Muscle layer of duodenum (tissue), 2 donors: ENCODE results near the gene SCAP.
"Not testable (repeated sequence)": the region's sequence is repeated elsewhere in the genome, so short reads cannot be mapped to it uniquely, and the experiment has no call there.

ENCODE experiments used
- H3K27ac ChIP-seq: one replicate; pipeline ENCODE4 v1.7.0; 2013; ENCODE audit warnings: mild to moderate bottlenecking, low read length
- H3K27me3 ChIP-seq: one replicate; pipeline ENCODE4 v1.7.0; 2013; ENCODE audit warnings: low read depth, mild to moderate bottlenecking, control low read depth, low read length
- H3K36me3 ChIP-seq, 2 donors: one replicate each; pipeline ENCODE4 v1.7.0; 2013; ENCODE audit warnings: low read length in 2 of 2, control low read depth in 1 of 2, mild to moderate bottlenecking in 1 of 2; ENCODE audit not compliant: insufficient read depth in 2 of 2, control insufficient read depth in 1 of 2
- H3K4me1 ChIP-seq, 2 donors: one replicate each; pipeline ENCODE4 v1.7.0; 2013; ENCODE audit warnings: low read length in 2 of 2, mild to moderate bottlenecking in 2 of 2, control low read depth in 1 of 2, moderate library complexity in 1 of 2; ENCODE audit not compliant: insufficient read depth in 2 of 2, control insufficient read depth in 1 of 2
- H3K4me3 ChIP-seq, 2 donors: one replicate each; pipeline ENCODE4 v1.7.0; 2013; ENCODE audit warnings: low read length in 2 of 2, low read depth in 1 of 2, mild to moderate bottlenecking in 1 of 2
- H3K9me3 ChIP-seq, 2 donors: one replicate each; pipeline ENCODE4 v1.7.0; 2013; ENCODE audit warnings: low read length in 2 of 2, control low read depth in 1 of 2, mild to moderate bottlenecking in 1 of 2; ENCODE audit not compliant: control insufficient read depth in 1 of 2
- donor health status: healthy.

The SCAP gene

GRCh38 chr3:47504113-47504512 is 28.4 kb upstream of the SCAP start:
- Histone ChIP-seq H3K27me3 (no peaks in the 10 kb centered on the region), H3K36me3 (peaks cover 27 to 45% of the 10 kb centered on the region in 2 donors), H3K27ac (no peak overlapping the region), H3K9me3 (no peaks in the 10 kb centered on the region), H3K4me1 (no peaks in the 10 kb centered on the region), H3K4me3 (no peak overlapping the region)

- H3K36me3 ChIP-seq: peaks cover 27 to 54% of the 10 kb centered on the region in 2 donors
- no peaks in the 10 kb centered on the region for H3K9me3 ChIP-seq
- no peaks in the 10 kb centered on the region for H3K4me1 ChIP-seq
- H3K27me3 ChIP-seq: no peaks in the 10 kb centered on the region
- no peak overlapping the region for H3K4me3 ChIP-seq
- H3K27ac ChIP-seq: no peak overlapping the region
These were observed 27.3 kb upstream of the SCAP start for GRCh38 chr3:47503033-47503432.

GRCh38 chr3:47496892-47497291 is 21.2 kb upstream of the SCAP start:
- H3K9me3 ChIP-seq: no peaks in the 10 kb centered on the region
- no peak overlapping the region for H3K27ac ChIP-seq
- H3K36me3 ChIP-seq: peaks cover 17 to 58% of the 10 kb centered on the region in 2 donors
- H3K4me1 ChIP-seq: no peaks in the 10 kb centered on the region
- no peaks in the 10 kb centered on the region for H3K27me3 ChIP-seq
- H3K4me3 ChIP-seq: no peak overlapping the region

GRCh38 chr3:47495886-47496285 is 20.1 kb upstream of the SCAP start:
- H3K9me3 ChIP-seq: no peaks in the 10 kb centered on the region
- no peaks in the 10 kb centered on the region for H3K4me1 ChIP-seq
- H3K36me3 ChIP-seq: peaks cover 9 to 49% of the 10 kb centered on the region in 2 donors
- H3K27ac ChIP-seq: no peak overlapping the region
- H3K4me3 ChIP-seq: no peak overlapping the region
- no peaks in the 10 kb centered on the region for H3K27me3 ChIP-seq

- Histone ChIP-seq H3K27ac (no peak overlapping the region), H3K27me3 (no peaks in the 10 kb centered on the region), H3K9me3 (no peaks in the 10 kb centered on the region), H3K4me1 (no peaks in the 10 kb centered on the region), H3K36me3 (peaks cover 9 to 42% of the 10 kb centered on the region in 2 donors), H3K4me3 (no peak overlapping the region)
These were observed 19.4 kb upstream of the SCAP start for GRCh38 chr3:47495111-47495510.

- no peak overlapping the region for H3K27ac ChIP-seq
- no peaks in the 10 kb centered on the region for H3K9me3 ChIP-seq
- H3K4me3 ChIP-seq: no peak overlapping the region
- H3K4me1 ChIP-seq: no peaks in the 10 kb centered on the region
- no peaks in the 10 kb centered on the region for H3K27me3 ChIP-seq
- H3K36me3 ChIP-seq: peaks cover 9 to 21% of the 10 kb centered on the region in 2 donors
These were observed 16.0 kb upstream of the SCAP start for GRCh38 chr3:47491777-47492176.

GRCh38 chr3:47491186-47491585 is 15.4 kb upstream of the SCAP start:
- Histone ChIP-seq H3K36me3 (peaks cover 9 to 17% of the 10 kb centered on the region in 2 donors), H3K9me3 (no peaks in the 10 kb centered on the region), H3K27ac (no peak overlapping the region), H3K27me3 (no peaks in the 10 kb centered on the region), H3K4me1 (no peaks in the 10 kb centered on the region), H3K4me3 (no peak overlapping the region)

GRCh38 chr3:47487265-47487664 is 11.5 kb upstream of the SCAP start:
- H3K4me3 ChIP-seq: no peak overlapping the region
- no peaks in the 10 kb centered on the region for H3K9me3 ChIP-seq
- no peaks in the 10 kb centered on the region for H3K4me1 ChIP-seq
- H3K27ac ChIP-seq: no peak overlapping the region
- no peaks in the 10 kb centered on the region for H3K27me3 ChIP-seq
- peaks cover 0 to 5% of the 10 kb centered on the region in 2 donors for H3K36me3 ChIP-seq

GRCh38 chr3:47485812-47486211 is 10.1 kb upstream of the SCAP start:
- Histone ChIP-seq H3K27me3 (no peaks in the 10 kb centered on the region), H3K4me3 (no peak overlapping the region), H3K4me1 (no peaks in the 10 kb centered on the region), H3K9me3 (no peaks in the 10 kb centered on the region), H3K36me3 (peaks cover 0 to 5% of the 10 kb centered on the region in 2 donors), H3K27ac (no peak overlapping the region)

- no peaks in the 10 kb centered on the region for H3K9me3 ChIP-seq
- H3K27me3 ChIP-seq: no peaks in the 10 kb centered on the region
- no peaks in the 10 kb centered on the region for H3K36me3 ChIP-seq
- H3K27ac ChIP-seq: no peak overlapping the region
- H3K4me1 ChIP-seq: no peaks in the 10 kb centered on the region
- no peak overlapping the region for H3K4me3 ChIP-seq
These were observed 6.6 kb upstream of the SCAP start for GRCh38 chr3:47482366-47482765.

- H3K36me3 ChIP-seq, H3K4me3 ChIP-seq, H3K4me1 ChIP-seq, H3K27ac ChIP-seq, H3K9me3 ChIP-seq, H3K27me3 ChIP-seq: not testable (repeated sequence)
These were observed 6.0 kb upstream of the SCAP start for GRCh38 chr3:47481763-47482162.

GRCh38 chr3:47480267-47480666 is 4.5 kb upstream of the SCAP start:
- H3K27me3 ChIP-seq, H3K4me3 ChIP-seq, H3K9me3 ChIP-seq, H3K27ac ChIP-seq, H3K36me3 ChIP-seq, H3K4me1 ChIP-seq: not testable (repeated sequence)
